Bladder microvascular endothelial cell (primary cell): ENCODE data around the gene OR52I2. TPM values are rescaled to one million over a fixed set of nuclear protein-coding genes. Genes with fewer than 3 reads are reported as not detected.

Source experiments
- total RNA-seq: library from RNA; depleted of rRNA; stranded (reverse); fragments of >200 nt; gene quantifications from 2 replicates; pipeline ENCODE4 v1.2.3, GENCODE V29; 2014

The OR52I2 gene
- total RNA-seq = not detected in 2 replicates

DNA sequence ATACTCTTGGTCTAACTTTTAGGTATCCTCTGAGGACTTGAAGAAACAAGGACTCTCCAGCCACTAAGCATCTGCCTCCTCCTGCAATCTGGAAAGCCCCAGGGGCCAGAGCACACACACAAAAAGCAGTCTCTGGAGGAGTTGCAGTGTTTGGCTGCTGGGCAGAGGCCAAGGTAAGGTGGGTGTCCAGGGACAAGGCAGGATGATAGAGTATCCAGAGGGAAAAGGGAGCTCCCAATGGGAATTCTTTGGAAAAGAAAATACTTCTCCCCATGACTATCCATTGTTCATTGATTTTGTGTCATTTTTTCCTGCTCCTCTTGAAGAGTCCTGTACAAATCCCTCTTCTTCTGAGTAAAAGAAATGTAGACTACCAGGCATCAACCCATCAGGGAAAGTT lies at the start of gene OR52I2:
Gene OR52I2, plus strand, starts transcription at position 301 of the 400 bp plus-strand sequence.

DNA sequence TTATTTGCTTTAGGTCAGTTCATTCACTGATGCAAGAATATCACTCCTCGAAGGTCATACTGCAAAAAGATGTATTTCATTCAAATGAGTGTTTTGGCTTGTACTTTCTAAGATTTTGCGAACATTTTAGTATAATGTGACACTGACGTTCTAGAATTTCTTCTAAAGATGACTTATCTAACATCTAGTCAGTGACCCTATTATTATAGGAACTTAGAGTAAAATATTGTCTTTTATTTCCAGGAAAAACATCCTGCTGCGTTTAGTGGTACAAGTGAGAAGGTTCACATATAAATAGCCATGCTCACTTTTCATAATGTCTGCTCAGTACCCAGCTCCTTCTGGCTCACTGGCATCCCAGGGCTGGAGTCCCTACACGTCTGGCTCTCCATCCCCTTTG lies 36.7 kb upstream of the OR52I2 start, which contains the start of gene OR52M1:
Gene OR52M1, plus strand, starts transcription at position 301 of the 400 bp plus-strand sequence. Its CDS starts 0 bp downstream, at position 301.

GRCh38 chr11:4593739-4594138 lies 12.2 kb downstream of the OR52I2 start, which contains the start of gene OR52I1:
OR52I1 (plus strand) TSS chr11:4594039; CDS start chr11:4594039, 0 bp downstream.

GRCh38 chr11:4607781-4608666 lies 26.5 kb downstream of the OR52I2 start, which contains the start of gene TRIM68:
TRIM68 (minus strand) TSS chr11:4608231; CDS start chr11:4605504, 2,727 bp downstream.

DNA sequence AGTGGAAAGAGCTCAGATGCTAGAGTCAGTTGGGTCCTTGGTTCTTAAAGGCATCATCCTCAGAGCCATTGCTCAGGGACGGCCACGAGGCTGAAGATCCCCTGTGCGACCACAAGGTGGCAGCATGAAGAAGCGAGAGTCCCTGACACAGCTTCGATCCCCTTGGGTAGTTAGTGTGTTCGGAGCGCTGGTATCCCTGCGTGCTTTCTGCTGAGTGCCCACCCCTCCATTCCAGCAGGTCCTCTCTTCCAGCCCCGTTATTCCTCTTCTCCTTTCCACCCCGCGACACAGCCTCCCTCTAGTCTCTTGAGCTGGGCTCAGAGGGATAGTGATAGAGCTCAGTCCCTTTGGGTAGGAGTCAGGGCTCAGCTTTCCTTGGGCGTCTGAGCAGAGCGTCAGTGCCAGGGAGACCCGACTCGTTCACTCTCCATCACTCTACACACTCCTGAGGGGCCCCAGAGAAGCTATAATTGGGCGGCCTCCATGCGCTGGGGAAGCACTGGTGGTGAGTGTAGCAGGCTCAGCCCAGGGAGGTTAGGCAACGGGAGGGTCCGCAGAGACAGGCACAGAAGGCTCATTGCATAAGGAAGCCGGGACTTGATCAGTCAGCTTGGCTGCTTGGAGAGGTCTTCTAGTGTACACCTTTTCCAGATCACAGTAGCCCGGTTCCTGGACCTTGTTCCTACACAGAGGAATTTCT lies 55.6 kb downstream of the OR52I2 start, which contains the start of gene OR51D1:
Gene OR51D1, plus strand, starts transcription at position 516 of the 700 bp plus-strand sequence. CDS start 2,314 bp downstream, outside the sequence.

Other genes with a start within 250 kb of the OR52I2 start
- gene OR52B4, start 213.4 kb upstream of the OR52I2 start, total RNA-seq = not detected in 2 replicates
- gene TRIM21, start 188.0 kb upstream of the OR52I2 start, total RNA-seq = 37.0 and 37.7 TPM in 2 replicates
- gene OR52K2, start 132.4 kb upstream of the OR52I2 start, total RNA-seq = not detected in 2 replicates
- not detected in 2 replicates for gene OR52K1, start 99.1 kb upstream of the OR52I2 start, total RNA-seq
- not detected in 2 replicates for gene OR52M1, start 36.6 kb upstream of the OR52I2 start, total RNA-seq
- gene OR52I1, start 12.3 kb downstream of the OR52I2 start, total RNA-seq = not detected in 2 replicates
- 8.3 and 12.3 TPM in 2 replicates for gene TRIM68, start 26.5 kb downstream of the OR52I2 start, total RNA-seq
- gene OR51D1, start 55.7 kb downstream of the OR52I2 start, total RNA-seq = not detected in 2 replicates
- gene OR51E1, start 62.2 kb downstream of the OR52I2 start, total RNA-seq = not detected in 2 replicates
- not detected in 2 replicates for gene OR51E2, start 116.1 kb downstream of the OR52I2 start, total RNA-seq
- not detected in 2 replicates for gene MMP26, start 123.0 kb downstream of the OR52I2 start, total RNA-seq
- not detected in 2 replicates for gene OR51F1, start 188.2 kb downstream of the OR52I2 start, total RNA-seq
- not detected in 2 replicates for gene OR52R1, start 222.6 kb downstream of the OR52I2 start, total RNA-seq
- not detected in 2 replicates for gene OR51F2, start 239.6 kb downstream of the OR52I2 start, total RNA-seq